Measurements from ENCODE around the gene DNAH10. TPM values are rescaled to one million over a fixed set of nuclear protein-coding genes. Genes with fewer than 3 reads are reported as not detected.

DNAH10 gene
- total and polyA plus RNA-seq, 2 of the 4 experiments (the other 2 are of a cell fraction): 0.18 to 0.22 TPM

GRCh38 chr12:123853396-123854070 is 91.4 kb downstream of the DNAH10 start:
- Histone ChIP-seq H3K18ac (ENCODE audit: low read depth, low read length) (no peak overlapping the region), H3K79me1 (ENCODE audit: low read depth in 1 of 2, low read length in 2 of 2) (no peaks in the 10 kb centered on the region), H3K56ac (ENCODE audit: extremely low read depth, insufficient read depth, low read length) (no peak overlapping the region), H3K36me3 (ENCODE audit: control insufficient read depth, insufficient read depth, low read length) (no peaks in the 10 kb centered on the region), H4K91ac (ENCODE audit: insufficient read depth, low read depth, low read length) (no peak overlapping the region), H3K27me3 (ENCODE audit: control insufficient read depth, insufficient read depth, low read length) (peaks cover 30% of the 10 kb centered on the region), H3K27ac (ENCODE audit: insufficient read depth, low read length) (no peak overlapping the region), H3K14ac (replicated peaks; ENCODE audit: low read depth, low read length) (no peak overlapping the region), H2AK9ac (replicated peaks; ENCODE audit: low read depth, low read length, poor library complexity) (no peak overlapping the region), H3K9me3 (ENCODE audit: control insufficient read depth, insufficient read depth, low read length) (no peaks in the 10 kb centered on the region), H2BK120ac (ENCODE audit: low read depth, low read length) (no peak overlapping the region), H4K20me1 (ENCODE audit: insufficient read depth, low read length) (no peaks in the 10 kb centered on the region), H4K5ac (ENCODE audit: low read depth, low read length) (no peak overlapping the region), H4K8ac (ENCODE audit: low read depth in 2 of 2, low read length in 2 of 2) (no peak overlapping the region), H3K4me2 (ENCODE audit: low read depth, low read length) (no peak overlapping the region), H2BK20ac (ENCODE audit: low read depth, low read length) (no peak overlapping the region), H2AFZ (replicated peaks; ENCODE audit: low read length, poor library complexity) (no peak overlapping the region), H2AK5ac (ENCODE audit: low read depth, low read length) (no peak overlapping the region), H3K4me3 (ENCODE audit: insufficient read depth, low read depth, low read length) (no peak overlapping the region), H3K9ac (ENCODE audit: low read depth, low read length) (no peak overlapping the region), H2BK15ac (ENCODE audit: low read depth, low read length) (no peak overlapping the region), H3K23ac (ENCODE audit: low read depth, low read length) (no peak overlapping the region), H3K4me1 (ENCODE audit: control insufficient read depth, insufficient read depth, low read length) (no peaks in the 10 kb centered on the region), H3K4ac (ENCODE audit: low read depth, low read length) (no peak overlapping the region), H3K9me1 (ENCODE audit: insufficient read depth, low read length) (no peaks in the 10 kb centered on the region), H2BK5ac (ENCODE audit: low read depth, low read length, poor library complexity, severe bottlenecking) (no peak overlapping the region)
- DNase-seq (no peak), ATAC-seq (ENCODE audit: low read depth) (no peak)
- ChIA-PET CTCF (no interaction called here), POLR2A (ENCODE audit: unreplicated experiment) (no interaction called here)
- 85% methylated on average over 10 of the region's 28 CpGs; no CpG with 5 or more reads in 1 of the 2 experiments for WGBS, 2 experiments (ENCODE audit: extremely low coverage in 2 of 2, insufficient read length in 1 of 2)
- dilution Hi-C loops (cut with HindIII; ENCODE audit: low sequenced_read_pairs, unreplicated experiment): no loop called here
- intact Hi-C loops (cut with micrococcal nuclease): no loop called here
- TF ChIP-seq MXI1 (IDR thresholded peaks at IDR 0.05; ENCODE audit: borderline replicate concordance, low read depth, low read length) (no peak), MAZ (IDR thresholded peaks at IDR 0.05; ENCODE audit: borderline replicate concordance, low read depth, low read length) (no peak), MAFK (IDR thresholded peaks at IDR 0.05; ENCODE audit: low read depth, low read length) (no peak), FOS (IDR thresholded peaks at IDR 0.05; ENCODE audit: low read depth, low read length) (no peak), POLR2A (IDR thresholded peaks at IDR 0.05; ENCODE audit: low read depth, low read length) (no peak), BHLHE40 (IDR thresholded peaks at IDR 0.05; ENCODE audit: low read depth, low read length) (no peak), SMC3 (IDR thresholded peaks at IDR 0.05; ENCODE audit: low read depth, low read length) (no peak)
- TF ChIP-seq, protein P1, sequence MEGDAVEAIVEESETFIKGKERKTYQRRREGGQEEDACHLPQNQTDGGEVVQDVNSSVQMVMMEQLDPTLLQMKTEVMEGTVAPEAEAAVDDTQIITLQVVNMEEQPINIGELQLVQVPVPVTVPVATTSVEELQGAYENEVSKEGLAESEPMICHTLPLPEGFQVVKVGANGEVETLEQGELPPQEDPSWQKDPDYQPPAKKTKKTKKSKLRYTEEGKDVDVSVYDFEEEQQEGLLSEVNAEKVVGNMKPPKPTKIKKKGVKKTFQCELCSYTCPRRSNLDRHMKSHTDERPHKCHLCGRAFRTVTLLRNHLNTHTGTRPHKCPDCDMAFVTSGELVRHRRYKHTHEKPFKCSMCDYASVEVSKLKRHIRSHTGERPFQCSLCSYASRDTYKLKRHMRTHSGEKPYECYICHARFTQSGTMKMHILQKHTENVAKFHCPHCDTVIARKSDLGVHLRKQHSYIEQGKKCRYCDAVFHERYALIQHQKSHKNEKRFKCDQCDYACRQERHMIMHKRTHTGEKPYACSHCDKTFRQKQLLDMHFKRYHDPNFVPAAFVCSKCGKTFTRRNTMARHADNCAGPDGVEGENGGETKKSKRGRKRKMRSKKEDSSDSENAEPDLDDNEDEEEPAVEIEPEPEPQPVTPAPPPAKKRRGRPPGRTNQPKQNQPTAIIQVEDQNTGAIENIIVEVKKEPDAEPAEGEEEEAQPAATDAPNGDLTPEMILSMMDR (conservative IDR thresholded peaks at IDR 0.05; ENCODE audit: low read depth, low read length): no peak
- TF ChIP-seq, protein P2, sequence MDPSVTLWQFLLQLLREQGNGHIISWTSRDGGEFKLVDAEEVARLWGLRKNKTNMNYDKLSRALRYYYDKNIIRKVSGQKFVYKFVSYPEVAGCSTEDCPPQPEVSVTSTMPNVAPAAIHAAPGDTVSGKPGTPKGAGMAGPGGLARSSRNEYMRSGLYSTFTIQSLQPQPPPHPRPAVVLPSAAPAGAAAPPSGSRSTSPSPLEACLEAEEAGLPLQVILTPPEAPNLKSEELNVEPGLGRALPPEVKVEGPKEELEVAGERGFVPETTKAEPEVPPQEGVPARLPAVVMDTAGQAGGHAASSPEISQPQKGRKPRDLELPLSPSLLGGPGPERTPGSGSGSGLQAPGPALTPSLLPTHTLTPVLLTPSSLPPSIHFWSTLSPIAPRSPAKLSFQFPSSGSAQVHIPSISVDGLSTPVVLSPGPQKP (IDR thresholded peaks at IDR 0.05; ENCODE audit: borderline replicate concordance, low read depth, low read length): no peak
- in situ Hi-C loops (cut with MboI; ENCODE audit: low sequenced_read_pairs): no loop called here
- BruUV-seq (replicated peaks): no TSS peak
